HG03108 (cell line): Measurements from ENCODE around the gene HTR2A.
"Not testable (repeated sequence)": the region's sequence is repeated elsewhere in the genome, so short reads cannot be mapped to it uniquely, and the experiment has no call there.

Source experiments
- ATAC-seq: cut with Tn5 transposase; IDR thresholded peaks from one replicate; pipeline ENCODE4 v1.9.1; 2021; ENCODE audit warnings: moderate library complexity; ENCODE audit not compliant: unreplicated experiment

HTR2A gene

GRCh38 chr13:46812301-46812797 lies 84.5 kb downstream of the HTR2A start:
- ATAC-seq, result no peak

- no peak for ATAC-seq
These were observed 86.4 kb downstream of the HTR2A start for GRCh38 chr13:46810440-46810839.

- ATAC-seq, result not testable (repeated sequence)
These were observed 91.9 kb downstream of the HTR2A start for GRCh38 chr13:46804921-46805320.

- ATAC-seq, result no peak
These were observed 92.5 kb downstream of the HTR2A start for GRCh38 chr13:46804391-46804815.

- ATAC-seq, result no peak
These were observed 93.3 kb downstream of the HTR2A start for GRCh38 chr13:46803586-46803985.

GRCh38 chr13:46801858-46802257 lies 95.0 kb downstream of the HTR2A start:
- no peak for ATAC-seq

- ATAC-seq, result no peak
These were observed 97.7 kb downstream of the HTR2A start for GRCh38 chr13:46799139-46799538.

- ATAC-seq, result no peak
These were observed 99.2 kb downstream of the HTR2A start for GRCh38 chr13:46797501-46798237.

GRCh38 chr13:46796515-46797474 lies 100.1 kb downstream of the HTR2A start, which contains the start of gene ESD:
Gene ESD (minus strand): TSS chr13:46797161. CDS start chr13:46791413, 5,748 bp downstream.
- peak; percentile 86 for ATAC-seq

- ATAC-seq, result no peak
These were observed 100.7 kb downstream of the HTR2A start for GRCh38 chr13:46796129-46796514.

GRCh38 chr13:46795321-46795720 lies 101.5 kb downstream of the HTR2A start:
- ATAC-seq, result no peak

GRCh38 chr13:46783504-46783903 lies 113.3 kb downstream of the HTR2A start:
- ATAC-seq, result no peak

- no peak for ATAC-seq
These were observed 114.2 kb downstream of the HTR2A start for GRCh38 chr13:46782691-46783090.

GRCh38 chr13:46782066-46782465 lies 114.8 kb downstream of the HTR2A start:
- ATAC-seq, result no peak
